DND-41 (cell line): ENCODE results near the gene EDDM13.

Source experiments
- EZH2 ChIP-seq: IDR thresholded peaks from 3 replicates; pipeline ENCODE4 v1.6.1; 2012; ENCODE audit warnings: borderline replicate concordance, low read depth, mild to moderate bottlenecking, moderate library complexity, low read length, inconsistent platforms; ENCODE audit not compliant: severe bottlenecking
- TF ChIP-seq, protein P1 (sequence below): IDR thresholded peaks from 2 replicates; pipeline ENCODE4 v1.5.1; 2012; ENCODE audit warnings: borderline replicate concordance, low read length, moderate library complexity, mild to moderate bottlenecking; ENCODE audit not compliant: poor library complexity, severe bottlenecking; ENCODE audit errors: extremely low read depth

DNA sequence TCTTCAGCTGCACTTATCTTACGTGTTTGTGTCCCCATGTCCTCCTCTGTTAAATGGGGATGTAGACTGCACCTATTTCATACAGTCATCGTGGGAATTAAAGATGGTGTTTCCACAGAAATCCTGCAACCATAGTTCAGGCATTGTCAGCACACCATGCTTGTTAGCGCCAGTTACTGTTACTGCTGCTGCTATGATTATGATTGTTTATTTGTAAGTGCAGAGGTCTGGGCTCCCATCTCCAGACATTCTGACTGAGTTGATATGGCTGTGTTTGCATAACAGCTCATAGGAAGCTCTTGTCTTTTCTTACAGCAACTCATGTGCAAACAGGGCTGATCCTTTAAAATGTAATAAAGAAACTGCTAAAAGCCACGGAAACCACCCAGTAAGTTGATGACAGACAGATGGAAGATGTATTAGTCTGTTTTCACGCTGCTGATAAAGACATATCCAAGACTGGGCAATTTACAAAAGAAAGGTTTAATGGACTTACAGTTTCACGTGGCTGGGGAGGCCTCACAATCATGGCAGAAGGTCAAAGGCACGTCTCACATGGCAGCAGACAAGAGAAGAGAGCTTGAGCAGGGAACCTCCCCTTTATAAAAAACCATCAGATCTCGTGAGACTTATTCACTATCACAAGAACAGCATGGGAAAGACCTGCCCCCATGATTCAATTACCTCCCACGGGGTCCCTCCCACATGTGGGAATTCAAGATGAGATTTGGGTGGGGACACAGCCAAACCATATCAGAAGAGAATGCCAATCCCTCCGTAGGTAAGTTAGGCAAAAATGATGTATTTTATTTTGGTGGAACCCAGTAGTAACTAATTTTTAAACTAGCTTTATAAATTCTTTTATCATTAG lies 40.5 kb downstream of the EDDM13 start:
- TF ChIP-seq, protein P1, sequence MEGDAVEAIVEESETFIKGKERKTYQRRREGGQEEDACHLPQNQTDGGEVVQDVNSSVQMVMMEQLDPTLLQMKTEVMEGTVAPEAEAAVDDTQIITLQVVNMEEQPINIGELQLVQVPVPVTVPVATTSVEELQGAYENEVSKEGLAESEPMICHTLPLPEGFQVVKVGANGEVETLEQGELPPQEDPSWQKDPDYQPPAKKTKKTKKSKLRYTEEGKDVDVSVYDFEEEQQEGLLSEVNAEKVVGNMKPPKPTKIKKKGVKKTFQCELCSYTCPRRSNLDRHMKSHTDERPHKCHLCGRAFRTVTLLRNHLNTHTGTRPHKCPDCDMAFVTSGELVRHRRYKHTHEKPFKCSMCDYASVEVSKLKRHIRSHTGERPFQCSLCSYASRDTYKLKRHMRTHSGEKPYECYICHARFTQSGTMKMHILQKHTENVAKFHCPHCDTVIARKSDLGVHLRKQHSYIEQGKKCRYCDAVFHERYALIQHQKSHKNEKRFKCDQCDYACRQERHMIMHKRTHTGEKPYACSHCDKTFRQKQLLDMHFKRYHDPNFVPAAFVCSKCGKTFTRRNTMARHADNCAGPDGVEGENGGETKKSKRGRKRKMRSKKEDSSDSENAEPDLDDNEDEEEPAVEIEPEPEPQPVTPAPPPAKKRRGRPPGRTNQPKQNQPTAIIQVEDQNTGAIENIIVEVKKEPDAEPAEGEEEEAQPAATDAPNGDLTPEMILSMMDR = no peak
- TF ChIP-seq EZH2 = no peak
